GM04503 (cell line): ENCODE results near the gene ENTPD1.
A peak's percentile ranks its signal among the peaks of the same experiment; 100 is the strongest.
"Not testable (repeated sequence)": the region's sequence is repeated elsewhere in the genome, so short reads cannot be mapped to it uniquely, and the experiment has no call there.

ENCODE experiments used
- DNase-seq: peaks from one replicate; pipeline ENCODE4 v3.0.0-alpha.2; 2012; ENCODE audit warnings: low read depth

ENTPD1 gene

DNA sequence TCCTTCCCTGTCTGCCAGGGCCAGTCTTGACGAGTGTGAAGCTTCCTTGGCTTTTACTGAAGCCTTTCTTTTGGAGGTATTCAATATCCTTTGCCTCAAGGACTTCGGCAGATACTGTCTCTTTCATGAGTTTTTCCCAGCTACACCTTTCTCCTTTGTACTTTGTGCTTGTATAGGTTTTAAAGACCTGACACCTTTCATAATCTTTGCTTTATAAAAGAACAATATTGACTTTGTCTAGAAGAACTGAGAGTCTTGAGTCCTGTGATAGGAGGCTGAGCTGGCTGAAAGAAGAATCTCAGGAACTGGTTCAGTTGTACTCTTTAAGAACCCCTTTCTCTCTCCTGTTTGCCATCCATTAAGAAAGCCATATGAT, 110.5 kb downstream of the ENTPD1 start:
- DNase-seq: no peak

DNA sequence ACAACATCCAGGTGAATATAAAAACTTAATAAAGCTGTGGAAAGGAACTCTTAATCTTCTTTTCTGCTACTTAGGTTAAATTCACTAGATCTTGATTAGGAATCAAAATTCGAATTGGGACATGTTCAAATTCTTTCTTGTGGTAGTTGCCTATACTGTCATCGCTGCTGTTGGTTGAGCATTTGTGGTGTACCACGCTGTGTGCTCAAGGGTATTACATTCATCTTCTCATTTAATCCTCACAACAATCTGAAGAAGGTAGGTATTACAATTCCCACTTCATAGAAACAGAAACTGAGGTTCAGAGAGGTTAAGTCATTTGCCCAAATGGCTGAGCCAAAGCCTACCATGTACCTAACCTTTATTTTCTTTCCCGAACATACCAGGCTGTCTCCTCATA, 111.9 kb downstream of the ENTPD1 start:
- DNase-seq: no peak

DNA sequence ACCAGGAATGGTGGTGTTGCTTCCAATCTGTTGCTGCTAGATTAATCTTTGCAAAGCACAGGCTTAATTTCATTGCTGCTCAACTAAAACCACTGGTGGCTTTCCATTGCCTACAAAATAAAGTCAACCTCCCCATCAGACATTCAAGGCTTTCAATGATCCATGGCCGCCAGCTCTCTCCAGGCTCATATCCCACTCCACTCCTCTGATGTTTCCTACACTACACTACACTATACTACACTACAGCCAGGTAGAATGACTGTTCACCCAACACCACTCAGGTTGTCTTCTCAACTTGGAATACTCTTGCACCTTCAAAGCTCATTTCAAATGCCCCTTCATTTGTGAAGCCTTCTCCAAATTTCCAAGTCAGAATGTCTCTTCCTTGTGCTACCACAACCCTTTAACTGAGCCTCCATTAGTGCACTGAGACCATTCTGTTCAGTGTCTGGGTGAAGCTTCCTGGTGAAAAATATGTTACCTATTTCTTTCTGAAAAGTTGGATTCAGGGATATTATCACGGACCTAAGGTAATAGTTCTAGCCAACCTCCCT, 116.3 kb downstream of the ENTPD1 start:
- DNase-seq: no peak

DNA sequence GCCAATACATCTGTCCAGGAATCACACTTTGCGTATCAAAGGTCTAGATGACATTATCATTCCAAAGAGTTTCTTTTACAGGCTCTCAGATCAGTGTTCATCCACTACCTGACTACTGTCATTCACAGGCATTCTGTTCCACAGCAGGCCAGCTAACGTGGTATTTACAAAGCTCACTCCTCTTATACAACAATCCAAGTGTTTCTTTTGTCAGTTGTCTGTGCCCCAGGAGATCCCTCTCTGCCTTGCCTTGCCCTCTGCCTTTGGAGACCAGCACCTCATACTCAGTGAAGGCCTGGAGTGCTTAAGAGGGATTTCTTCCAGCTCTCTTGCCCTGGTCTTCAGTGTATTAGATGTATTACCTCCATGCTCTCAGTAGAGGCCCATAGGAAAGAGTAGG, 117.2 kb downstream of the ENTPD1 start:
- no peak for DNase-seq

DNA sequence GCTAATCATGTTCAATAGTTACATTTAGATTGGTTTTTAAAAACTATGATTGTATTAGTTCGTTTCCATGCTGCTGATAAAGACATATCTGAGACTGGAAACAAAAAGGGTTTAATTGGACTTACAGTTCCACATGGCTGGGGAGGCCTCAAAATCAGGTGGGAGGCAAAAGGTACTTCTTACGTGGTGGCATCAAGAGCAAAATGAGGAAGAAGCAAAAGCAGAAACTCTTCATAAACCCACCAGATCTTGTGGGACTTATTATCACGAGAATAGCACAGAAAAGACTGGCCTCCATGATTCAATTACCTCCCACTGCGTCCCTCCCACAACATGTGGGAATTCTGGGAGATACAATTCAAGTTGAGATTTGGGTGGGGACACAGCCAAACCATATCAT, 117.7 kb downstream of the ENTPD1 start:
- DNase-seq: no peak

DNA sequence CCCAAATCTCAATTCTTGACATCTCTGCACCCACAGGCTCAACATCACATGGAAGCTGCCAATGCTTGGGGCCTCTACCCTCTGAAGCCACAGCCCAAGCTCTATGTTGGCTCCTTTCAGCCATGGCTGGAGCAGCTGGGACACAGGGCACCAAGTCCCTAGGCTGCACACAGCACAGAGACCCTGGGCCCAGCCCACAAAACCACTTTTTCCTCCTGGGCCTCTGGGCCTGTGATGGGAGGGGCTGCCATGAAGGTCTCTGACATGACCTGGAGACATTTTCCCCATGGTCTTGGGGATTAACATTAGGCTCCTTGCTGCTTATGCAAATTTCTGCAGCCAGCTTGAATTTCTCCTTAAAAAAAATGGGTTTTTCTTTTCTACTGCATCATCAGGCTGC, 118.8 kb downstream of the ENTPD1 start:
- not testable (repeated sequence) for DNase-seq

DNA sequence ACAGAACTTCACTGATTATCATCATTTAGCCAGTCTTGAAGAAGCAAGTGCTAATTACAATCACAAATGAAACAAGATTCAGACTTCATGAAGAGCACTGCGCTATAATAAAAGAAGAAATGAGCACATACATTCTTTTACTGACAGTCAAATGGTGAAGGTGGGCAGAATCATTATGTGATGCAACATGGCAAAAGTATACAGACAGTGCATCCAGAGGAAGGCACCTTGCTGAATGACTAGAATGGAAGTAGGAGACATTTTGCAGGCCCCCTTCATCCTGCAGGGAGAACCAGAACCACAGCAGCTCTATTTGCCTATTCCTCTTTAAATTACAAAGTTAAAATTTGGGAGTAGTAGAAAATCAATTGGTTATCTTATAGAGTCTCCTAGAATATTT, 120.8 kb downstream of the ENTPD1 start:
- DNase-seq: no peak

DNA sequence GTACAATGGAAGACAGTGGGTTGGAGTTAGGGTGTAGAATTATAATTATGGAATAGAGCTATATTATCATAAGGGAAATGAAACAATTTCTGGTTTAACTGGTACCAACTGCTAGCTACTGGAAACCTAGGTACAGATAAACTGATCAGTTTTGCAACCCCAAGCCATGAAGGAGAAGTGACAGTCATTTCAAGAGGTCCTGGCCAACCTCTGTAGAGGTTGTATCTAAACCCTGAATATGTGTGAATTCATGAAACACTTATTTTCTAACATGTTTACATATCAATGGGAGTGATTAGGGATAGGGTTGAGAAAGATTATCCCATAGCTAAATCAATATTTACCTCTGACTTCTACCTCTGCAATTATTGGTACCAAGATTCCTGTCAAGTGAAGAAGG, 121.9 kb downstream of the ENTPD1 start:
- no peak for DNase-seq

DNA sequence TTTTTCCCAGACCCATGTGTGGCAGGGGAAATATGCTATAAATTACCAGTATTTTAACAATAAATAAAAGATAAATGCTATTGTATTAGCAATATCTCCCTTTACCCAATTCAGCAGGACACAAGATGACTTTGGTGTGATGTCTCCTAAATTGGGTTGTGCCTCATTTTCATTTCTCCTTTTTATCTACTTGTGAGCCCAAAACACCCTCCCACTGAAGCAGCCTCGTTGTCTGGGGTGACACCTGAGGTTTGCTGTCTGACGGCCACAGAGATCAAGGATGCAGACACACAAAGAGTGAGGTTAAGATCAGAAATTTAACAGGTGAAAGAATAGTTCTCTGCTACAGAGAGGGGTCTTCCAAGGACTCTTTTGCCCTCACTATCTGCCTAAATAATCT, 124.7 kb downstream of the ENTPD1 start:
- no peak for DNase-seq

DNA sequence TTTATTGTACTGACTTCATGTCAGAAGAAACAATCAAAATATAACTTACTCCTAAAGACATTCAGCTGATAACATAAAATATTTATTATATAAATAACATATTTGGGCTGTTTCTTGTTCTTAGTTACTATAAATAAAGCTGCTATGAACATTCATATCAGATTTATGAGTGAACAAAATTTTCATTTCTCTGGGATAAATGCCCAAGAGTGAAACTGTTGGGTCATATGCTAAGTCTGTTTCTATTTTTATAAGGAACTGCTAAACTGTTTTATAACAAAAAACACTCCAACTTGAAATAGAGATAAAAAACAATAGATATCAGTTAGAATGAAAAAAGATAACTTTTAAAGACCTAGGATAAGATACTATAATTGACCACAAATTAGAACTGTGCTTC, 125.4 kb downstream of the ENTPD1 start:
- DNase-seq: no peak

DNA sequence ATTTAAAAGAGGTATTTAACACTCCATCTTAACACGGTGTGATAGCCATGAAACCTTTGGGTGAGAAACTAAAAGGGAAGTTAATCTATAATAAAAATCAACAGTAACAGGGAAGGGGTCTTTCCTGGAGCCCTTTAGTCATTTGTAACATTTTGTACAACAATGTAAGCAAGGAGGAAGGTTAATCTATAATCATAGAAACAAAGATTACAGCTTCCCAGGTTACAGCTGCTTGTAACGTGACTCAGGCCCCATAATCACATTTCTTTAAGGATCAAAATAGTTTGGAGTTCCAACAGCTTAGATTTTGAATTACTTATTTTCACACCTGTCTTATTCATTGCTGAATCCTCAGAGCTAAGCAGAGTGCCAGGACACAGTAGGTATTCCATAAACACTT, 133.9 kb downstream of the ENTPD1 start:
- DNase-seq: no peak

DNA sequence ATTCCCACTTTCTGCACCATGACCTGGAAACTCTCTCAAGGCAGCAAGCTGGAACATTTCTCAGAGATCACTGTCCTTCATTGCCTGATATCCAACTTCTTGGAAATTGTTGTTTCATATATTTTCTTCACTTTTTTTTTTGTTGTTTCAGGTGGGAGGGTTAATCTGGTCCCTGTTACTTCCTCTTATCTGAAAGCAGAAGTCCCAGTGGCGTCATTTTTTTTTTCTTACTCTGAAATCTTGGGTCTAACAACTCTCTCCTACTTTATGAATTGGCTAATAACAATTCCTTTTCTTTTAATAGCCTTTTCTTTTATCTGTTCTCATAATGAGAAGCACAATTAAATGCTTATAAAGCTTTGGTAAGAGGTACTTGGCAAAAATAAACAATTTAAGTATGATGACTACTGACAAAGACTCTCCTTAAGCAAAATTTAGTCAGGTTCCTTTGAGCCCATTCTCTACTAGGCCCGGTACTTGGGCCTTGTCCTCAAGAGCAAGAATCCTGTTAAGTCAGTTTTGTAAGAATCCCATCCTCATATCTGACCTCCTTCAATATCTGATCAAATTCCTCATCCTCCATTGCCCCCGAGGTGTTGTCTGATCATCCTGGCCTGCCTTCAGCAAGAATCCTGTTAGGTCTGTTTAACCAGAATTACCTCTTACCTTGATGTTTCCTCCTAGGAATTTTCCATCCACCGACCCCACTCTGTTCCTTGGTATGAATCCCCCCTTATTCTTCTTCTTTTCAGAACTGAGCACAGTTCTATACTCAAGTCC, 140.3 kb downstream of the ENTPD1 start:
- no peak for DNase-seq

DNA sequence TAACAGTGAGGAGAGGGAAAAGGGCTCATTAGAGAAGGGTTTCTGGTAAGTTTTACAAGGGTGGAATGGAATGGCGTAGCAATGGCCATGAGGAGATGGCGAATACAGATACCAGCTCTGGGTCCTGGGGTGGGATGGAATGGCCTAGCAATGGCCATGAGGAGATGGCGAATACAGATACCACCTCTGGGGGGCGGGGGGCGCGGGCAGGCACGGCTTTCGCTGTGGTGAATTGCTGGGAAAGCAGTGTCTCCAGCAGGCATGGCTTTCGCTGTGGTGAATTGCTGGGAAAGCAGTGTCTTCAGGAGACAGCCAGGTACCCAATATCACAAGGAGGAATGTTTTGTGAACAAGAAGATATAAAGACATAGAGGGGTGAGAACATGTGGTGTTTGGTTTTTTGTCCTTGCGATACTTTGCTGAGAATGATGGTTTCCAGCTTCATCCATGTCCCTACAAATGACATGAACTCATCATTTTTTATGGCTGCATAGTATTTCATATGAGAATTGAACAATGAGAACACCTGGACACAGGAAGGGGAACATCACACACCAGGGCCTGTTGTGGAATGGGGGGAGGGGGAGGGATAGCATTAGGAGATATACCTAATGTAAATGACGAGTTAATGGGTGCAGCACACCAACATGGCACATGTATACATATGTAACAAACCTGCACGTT, 150.1 kb downstream of the ENTPD1 start:
- DNase-seq: not testable (repeated sequence)

DNA sequence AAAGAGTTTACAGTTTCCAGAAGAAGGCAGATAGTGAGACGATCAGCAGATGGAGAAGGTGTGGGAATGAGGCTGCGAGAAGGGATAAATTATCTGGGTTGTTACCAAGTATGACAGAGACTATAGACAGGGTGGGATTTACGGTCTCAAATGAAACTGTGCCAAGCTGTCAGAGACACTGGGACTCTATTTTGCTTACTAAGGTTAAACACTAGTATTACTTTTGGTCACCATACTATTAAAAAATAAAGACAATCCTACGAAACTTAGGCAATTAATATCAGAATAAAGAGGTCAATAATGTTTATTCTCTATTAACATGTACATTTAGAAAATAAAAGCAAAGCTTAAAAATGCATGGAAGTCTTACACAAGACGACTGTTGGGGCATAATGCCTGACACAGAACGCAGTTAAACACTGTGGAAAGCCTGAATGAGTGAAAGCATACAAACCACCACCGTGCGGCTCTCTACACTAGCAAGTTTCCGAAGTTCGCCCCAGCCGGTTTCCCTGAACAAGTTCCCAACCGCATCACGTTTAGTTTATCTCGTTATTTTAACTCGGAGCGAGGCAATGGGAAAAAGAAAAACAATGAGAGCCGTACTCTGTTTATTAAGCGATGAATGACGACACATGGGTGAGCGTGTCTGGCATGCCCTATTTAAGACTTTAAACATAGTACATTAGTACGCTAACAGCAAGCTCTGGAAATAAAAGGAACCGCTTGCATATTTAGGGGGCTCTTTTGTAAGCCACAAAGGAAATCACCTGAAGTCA, 150.9 kb downstream of the ENTPD1 start:
- peak; percentile 21 for DNase-seq

DNA sequence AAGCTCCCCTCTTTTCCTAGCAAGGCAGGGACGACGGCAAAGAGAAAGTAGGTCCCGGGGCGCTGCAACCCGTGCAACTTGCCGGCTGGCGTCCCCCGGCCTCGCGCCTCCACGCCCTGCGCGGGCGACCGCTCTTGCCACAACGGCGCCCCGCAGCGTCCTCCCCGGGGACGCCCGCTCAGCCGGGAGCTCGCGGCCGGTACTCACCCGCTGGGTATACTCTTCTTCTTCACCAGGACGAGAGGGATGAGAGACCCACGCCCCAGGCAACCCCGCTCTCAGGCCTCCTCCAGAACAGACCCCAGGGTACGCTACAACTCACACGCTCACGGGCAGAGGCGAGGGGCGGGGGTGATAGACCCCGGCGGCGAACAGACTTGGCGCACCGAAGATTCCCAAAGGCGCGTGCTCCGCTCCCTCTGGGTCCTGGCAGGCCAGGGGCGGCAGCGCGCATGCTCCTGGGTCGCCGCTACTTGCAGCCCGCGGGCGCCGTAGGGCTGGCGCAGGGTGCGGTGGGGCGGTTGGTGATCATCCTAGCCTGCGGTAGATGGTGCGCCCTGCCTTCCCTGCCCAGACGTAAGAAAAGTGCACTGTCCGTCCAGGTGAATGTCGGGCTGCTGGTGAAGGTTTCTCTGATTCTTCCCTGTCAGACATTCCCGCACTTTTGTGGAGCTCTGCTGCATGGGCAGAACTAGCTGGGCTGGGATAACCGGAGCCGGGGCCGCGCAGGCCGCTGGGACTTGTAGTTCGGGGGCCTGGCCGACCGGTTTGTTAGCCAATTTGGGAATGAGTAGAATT, 151.7 kb downstream of the ENTPD1 start, which contains the start of gene CC2D2B:
CC2D2B (plus strand) TSS at position 520 of the 798 bp plus-strand sequence. CDS start 3,349 bp downstream, outside the sequence.
- DNase-seq: peak; percentile 40

DNA sequence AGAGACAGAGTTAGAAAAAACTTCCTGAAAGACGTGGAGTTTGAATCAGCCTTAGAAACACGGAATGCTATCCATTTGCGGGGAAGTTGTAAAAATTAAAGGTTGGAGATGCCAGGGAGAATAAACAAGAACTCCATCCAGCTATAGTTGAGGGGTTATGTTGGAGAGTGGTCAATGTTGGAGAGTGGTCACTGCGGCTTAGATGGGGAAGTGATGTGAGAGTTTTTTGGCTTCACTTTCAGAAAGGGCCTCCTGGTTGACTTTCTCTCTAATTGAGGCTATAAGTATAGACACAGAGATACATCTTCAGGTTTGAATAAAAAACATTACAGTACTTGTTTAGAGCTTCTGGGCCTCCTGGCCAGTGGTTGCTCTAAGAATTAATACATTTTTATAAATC, 152.5 kb downstream of the ENTPD1 start:
- DNase-seq: no peak

DNA sequence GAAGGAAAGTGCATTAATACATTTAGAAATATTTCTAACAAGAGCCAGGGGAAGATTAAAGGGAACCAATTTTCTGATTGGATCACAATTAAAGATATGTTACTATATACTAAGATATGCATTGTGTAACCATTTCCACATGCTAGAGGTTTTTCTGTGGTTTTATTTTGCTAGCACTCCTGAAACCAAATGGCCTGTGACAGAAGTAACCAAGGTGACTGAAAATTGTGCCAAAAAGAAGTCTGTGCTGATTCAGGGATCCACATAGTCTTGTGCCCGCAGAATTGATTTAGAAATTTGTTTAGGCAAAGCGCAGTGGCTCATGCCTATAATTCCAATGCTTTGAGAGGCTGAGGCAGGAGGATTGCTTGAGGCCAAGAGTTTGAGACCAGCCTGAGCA, 153.6 kb downstream of the ENTPD1 start:
- no peak for DNase-seq

DNA sequence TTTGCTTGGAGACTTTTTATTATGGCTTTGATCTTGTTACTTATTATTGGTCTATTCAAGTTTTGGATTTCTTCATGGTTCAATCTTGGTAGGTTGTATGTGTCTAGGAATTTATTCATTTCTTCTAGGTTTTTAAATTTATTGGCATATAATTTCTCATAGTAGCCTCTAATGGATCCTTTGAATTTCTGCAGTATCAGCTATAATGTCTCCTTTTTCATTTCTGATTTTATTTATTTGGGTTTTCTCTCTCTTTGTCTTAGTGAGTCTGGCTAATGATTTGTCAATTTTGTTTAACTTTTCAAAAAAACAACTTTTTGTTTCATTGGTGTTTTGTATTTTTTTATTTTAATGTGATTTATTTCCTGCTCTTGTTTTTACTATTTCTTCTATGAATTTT, 160.1 kb downstream of the ENTPD1 start:
- DNase-seq: not testable (repeated sequence)
